Limb (tissue), 2 donors: ENCODE results near the gene PTX3.

Experiments used
- DNase-seq, 2 donors: peaks; one replicate each; pipeline ENCODE4 v3.0.0-alpha.2; 2016; ENCODE audit errors: extremely low spot score in 2 of 2

The PTX3 gene

GRCh38 chr3:157475921-157476414 is 39.3 kb downstream of the PTX3 start:
- no peak for DNase-seq

DNA sequence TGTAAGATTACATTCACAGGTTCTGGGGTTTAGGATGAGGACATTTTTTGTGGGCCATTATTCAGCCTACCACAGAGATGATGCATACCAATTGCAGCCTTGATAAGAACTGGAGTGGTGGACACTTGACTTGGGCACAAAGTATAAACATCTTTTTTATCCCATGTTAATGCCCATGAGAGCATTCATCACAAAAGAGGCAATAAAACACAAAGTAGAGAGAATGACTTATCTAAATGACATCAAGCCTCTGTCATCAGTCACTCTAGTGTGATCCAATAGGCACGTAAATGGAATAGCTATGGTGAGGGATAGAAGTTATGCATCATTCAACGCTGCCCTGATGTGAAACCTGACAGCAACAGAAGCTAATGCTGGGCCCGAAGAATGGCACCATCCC is 40.8 kb downstream of the PTX3 start:
- no peak for DNase-seq

DNA sequence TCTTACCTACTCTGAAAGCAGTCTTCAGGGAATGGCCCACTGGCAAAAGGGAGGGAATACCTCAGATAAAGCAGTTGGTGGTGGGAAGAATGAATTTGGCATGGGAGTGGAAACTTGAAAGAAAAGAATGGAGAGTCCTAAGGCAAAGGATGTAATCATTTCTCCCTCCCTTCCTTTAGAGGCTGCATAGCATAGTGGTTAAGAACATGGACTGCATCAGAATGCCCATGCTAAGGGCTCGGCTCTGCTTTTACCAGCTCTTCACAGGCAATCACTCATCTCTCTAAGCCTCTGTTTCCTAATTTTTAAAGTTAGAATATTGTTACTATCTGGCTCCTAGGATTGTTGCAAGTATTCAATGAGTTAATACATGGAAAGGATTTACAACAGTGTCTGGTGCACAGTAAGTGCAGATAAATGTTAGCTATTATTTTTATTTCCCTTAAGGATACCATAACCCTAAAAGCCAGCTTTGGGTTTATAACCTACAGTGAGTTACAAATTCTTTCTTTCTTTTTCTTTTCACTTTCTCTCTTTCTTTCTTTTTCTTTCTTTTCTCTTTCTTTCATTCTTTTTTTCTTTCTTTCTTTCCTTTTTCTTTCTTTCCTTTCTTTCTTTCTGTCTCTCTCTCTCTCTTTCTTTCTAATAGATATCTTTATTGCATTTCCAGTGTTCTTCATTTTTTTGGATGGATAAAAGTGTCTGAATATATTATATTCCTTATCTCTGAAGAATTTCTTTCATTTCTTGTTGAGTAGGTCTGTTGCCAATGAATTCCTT is 43.0 kb downstream of the PTX3 start:
- DNase-seq, result no peak

- no peak for DNase-seq
Observed at GRCh38 chr3:157487339-157487738, 50.7 kb downstream of the PTX3 start.

DNA sequence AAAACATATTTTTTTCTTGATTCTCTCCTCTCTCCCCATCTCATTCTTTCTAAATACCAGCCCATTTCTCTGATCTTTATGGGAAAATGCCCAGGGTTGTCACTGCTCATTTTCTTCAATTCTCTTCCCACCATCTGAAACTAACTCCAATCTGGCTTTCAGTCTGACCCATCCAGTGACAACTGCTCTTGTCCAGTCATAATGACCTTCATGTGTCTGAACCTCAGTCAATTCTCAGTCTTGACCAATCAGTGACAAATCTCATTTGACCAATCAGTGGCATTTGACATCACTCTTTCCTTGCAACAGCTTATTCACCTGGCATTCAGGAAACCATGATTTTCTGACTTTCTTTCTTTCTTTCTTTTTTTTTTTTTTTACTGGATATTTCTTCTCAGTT is 51.5 kb downstream of the PTX3 start:
- DNase-seq, result no peak

GRCh38 chr3:157491136-157491535 is 54.5 kb downstream of the PTX3 start:
- DNase-seq, result no peak
